Skeletal muscle cell (primary cell): ENCODE measurements around the gene CSF3R.

ENCODE experiments used
- DNase-seq: peaks from one replicate; pipeline ENCODE4 v3.0.0-alpha.2; 2010; ENCODE audit warnings: low read depth
- H3K4me3 ChIP-seq: 2 replicates; pipeline ENCODE4 v1.5.1; 2011; ENCODE audit warnings: low read depth, mild to moderate bottlenecking, control low read depth, low read length, moderate library complexity

CSF3R gene

GRCh38 chr1:36465731-36466369 lies 16.9 kb downstream of the CSF3R start:
- DNase-seq, result no peak
- H3K4me3 ChIP-seq, result no peak overlapping the region

- H3K4me3 ChIP-seq, result peak overlapping the region; percentile 96
- DNase-seq, result no peak
Observed at GRCh38 chr1:36464605-36465393, 17.9 kb downstream of the CSF3R start.

GRCh38 chr1:36463803-36464604 lies 18.7 kb downstream of the CSF3R start, which contains the start of gene MRPS15:
MRPS15 (minus strand) TSS chr1:36464384; CDS start chr1:36464275, 109 bp downstream.
- H3K4me3 ChIP-seq, result peak within 1 kb of the TSS; percentile 96
- peak; percentile 81 for DNase-seq

- H3K4me3 ChIP-seq, result peak overlapping the region; percentile 96
- DNase-seq, result no peak
Observed at GRCh38 chr1:36463463-36463802, 19.3 kb downstream of the CSF3R start.

- H3K4me3 ChIP-seq, result no peak overlapping the region
- no peak for DNase-seq
Observed at GRCh38 chr1:36458910-36459309, 23.8 kb downstream of the CSF3R start.

GRCh38 chr1:36457691-36458090 lies 25.0 kb downstream of the CSF3R start:
- no peak for DNase-seq
- H3K4me3 ChIP-seq, result no peak overlapping the region

- no peak overlapping the region for H3K4me3 ChIP-seq
- DNase-seq, result no peak
Observed at GRCh38 chr1:36456391-36456928, 26.3 kb downstream of the CSF3R start.

GRCh38 chr1:36455386-36455785 lies 27.3 kb downstream of the CSF3R start:
- no peak overlapping the region for H3K4me3 ChIP-seq
- DNase-seq, result no peak

- DNase-seq, result no peak
- no peak overlapping the region for H3K4me3 ChIP-seq
Observed at GRCh38 chr1:36453600-36454388, 28.9 kb downstream of the CSF3R start.

GRCh38 chr1:36453051-36453450 lies 29.7 kb downstream of the CSF3R start:
- DNase-seq, result no peak
- no peak overlapping the region for H3K4me3 ChIP-seq

GRCh38 chr1:36450919-36451305 lies 31.8 kb downstream of the CSF3R start:
- H3K4me3 ChIP-seq, result peak overlapping the region; percentile 68
- DNase-seq, result no peak

- peak within 1 kb of the TSS; percentile 68 for H3K4me3 ChIP-seq
- peak; percentile 85 for DNase-seq
Observed at GRCh38 chr1:36450270-36450918, 32.3 kb downstream of the CSF3R start, which contains the start of gene OSCP1. OSCP1 (minus strand) TSS chr1:36450451; CDS start chr1:36450369, 82 bp downstream.

GRCh38 chr1:36448530-36449056 lies 34.1 kb downstream of the CSF3R start:
- DNase-seq, result no peak
- H3K4me3 ChIP-seq, result no peak overlapping the region

GRCh38 chr1:36447450-36447849 lies 35.3 kb downstream of the CSF3R start:
- no peak for DNase-seq
- H3K4me3 ChIP-seq, result no peak overlapping the region

- H3K4me3 ChIP-seq, result no peak overlapping the region
- DNase-seq, result no peak
Observed at GRCh38 chr1:36446746-36447145, 36.0 kb downstream of the CSF3R start.

- DNase-seq, result no peak
- H3K4me3 ChIP-seq, result no peak overlapping the region
Observed at GRCh38 chr1:36446271-36446670, 36.4 kb downstream of the CSF3R start.

GRCh38 chr1:36443297-36443696 lies 39.4 kb downstream of the CSF3R start:
- no peak for DNase-seq
- no peak overlapping the region for H3K4me3 ChIP-seq

GRCh38 chr1:36442337-36442736 lies 40.4 kb downstream of the CSF3R start:
- DNase-seq, result no peak
- H3K4me3 ChIP-seq, result no peak overlapping the region
